HCT116 (cell line): Measurements from ENCODE around the gene OR2AT4. TPM values are rescaled to one million over a fixed set of nuclear protein-coding genes. Genes with fewer than 3 reads are reported as not detected.

Experiments used
- ATAC-seq: fragments of 200-7000 bp; cut with Tn5 transposase; 2 replicates; pipeline ENCODE4 v1.9.1; 2020; ENCODE audit warnings: mild to moderate bottlenecking, moderate library complexity
- BruUV-seq: library from RNA; stranded (reverse); fragments of 400-500 nt; replicated peaks from 2 replicates; lab custom pipeline; 2021; lab: Mats Ljungman, UMichigan
- CTCF ChIA-PET: fragments of 300-600 bp; sonication (Branson Sonifier 250); formaldehyde crosslinking; loops from one replicate; lab custom pipeline; 2021; ENCODE audit warnings: antibody characterized with exemption; lab: Charles Lee
- POLR2A ChIA-PET: fragments of 300-600, 350-600 bp; sonication (Branson Sonifier 250); formaldehyde crosslinking; loops from one replicate; lab custom pipeline; 2021; ENCODE audit warnings: antibody characterized with exemption; lab: Charles Lee
- RAD21 ChIA-PET, 2 experiments: fragments of 300-600 bp; sonication (Branson Sonifier 250); formaldehyde crosslinking; loops; one replicate each; lab custom pipeline; 2023; ENCODE audit warnings: low total read pairs in 2 of 2; ENCODE audit not compliant: uncharacterized antibody in 2 of 2, unreplicated experiment in 2 of 2, low non-redundant PET in 1 of 2; lab: Charles Lee
- DNase-seq: peaks from one replicate; pipeline ENCODE4 v3.0.0-alpha.2; 2010; ENCODE audit warnings: low read depth, low spot score
- H2AFZ ChIP-seq: fragments of 200-600 bp; shearing (Covaris generic), sonication (generic); 2 replicates; pipeline ENCODE4 v1.6.1; 2017; ENCODE audit warnings: low read depth, mixed run types, mixed read lengths, antibody characterized with exemption, low read length; ENCODE audit not compliant: poor library complexity, severe bottlenecking
- H3K27ac ChIP-seq: 2 replicates; pipeline ENCODE4 v1.5.1; 2012; ENCODE audit warnings: low read depth, low read length
- H3K27me3 ChIP-seq: fragments of 200-600 bp; sonication (generic); 2 replicates; pipeline ENCODE4 v1.6.1; 2016; ENCODE audit warnings: mixed run types, low read length, mixed read lengths; ENCODE audit not compliant: insufficient read depth
- H3K36me3 ChIP-seq, 2 experiments: fragments of 200-500 bp in 1 of 2; fragments of 200-600 bp in 1 of 2; sonication (Bioruptor generic) in 1 of 2; sonication (generic) in 1 of 2; 2 replicates each; pipeline versions ENCODE4 v1.5.1 to v1.6.1; 2014 to 2016; ENCODE audit warnings: low read length in 2 of 2, inconsistent platforms in 1 of 2, mixed read lengths in 1 of 2, mixed run types in 1 of 2; ENCODE audit not compliant: insufficient read depth in 2 of 2, control insufficient read depth in 1 of 2
- H3K4me1 ChIP-seq, 2 experiments: fragments of 200-600 bp in 1 of 2; sonication (generic) in 1 of 2; 2 replicates each; pipeline versions ENCODE4 v1.5.1 to v1.6.1; 2012 to 2017; ENCODE audit warnings: low read length in 2 of 2, inconsistent platforms in 1 of 2, mild to moderate bottlenecking in 1 of 2, mixed read lengths in 1 of 2, mixed run types in 1 of 2, moderate library complexity in 1 of 2; ENCODE audit not compliant: insufficient read depth in 2 of 2, control insufficient read depth in 1 of 2
- H3K4me2 ChIP-seq: fragments of 200-600 bp; sonication (generic); 2 replicates; pipeline ENCODE4 v1.6.1; 2017; ENCODE audit warnings: mixed run types, low read length, mixed read lengths
- H3K4me3 ChIP-seq, 2 experiments: fragments of 200-600 bp in 1 of 2; sonication (generic) in 1 of 2; replicated peaks in 1 of 2; 2 replicates each; pipeline ENCODE4 v1.5.1; 2011 to 2016; ENCODE audit warnings: low read length in 2 of 2, control low read depth in 1 of 2, low read depth in 1 of 2, mild to moderate bottlenecking in 1 of 2, mixed read lengths in 1 of 2, mixed run types in 1 of 2
- H3K79me2 ChIP-seq: fragments of 200-600 bp; sonication (generic); 2 replicates; pipeline ENCODE4 v1.6.1; 2017; ENCODE audit warnings: mild to moderate bottlenecking, mixed run types, low read length, moderate library complexity, mixed read lengths; ENCODE audit not compliant: insufficient read depth
- H3K9ac ChIP-seq: fragments of 200-600 bp; sonication (generic); 2 replicates; pipeline ENCODE4 v1.6.1; 2016; ENCODE audit warnings: low read length, mixed read lengths
- H3K9me2 ChIP-seq: fragments of 200-600 bp; sonication (generic), shearing (Covaris generic); 2 replicates; pipeline ENCODE4 v1.6.1; 2017; ENCODE audit warnings: mixed run types, mild to moderate bottlenecking, moderate library complexity; ENCODE audit not compliant: insufficient read depth
- H3K9me3 ChIP-seq, 2 experiments: fragments of 200-500 bp in 1 of 2; fragments of 200-600 bp in 1 of 2; sonication (Bioruptor generic) in 1 of 2; sonication (generic) in 1 of 2; 2 replicates each; pipeline ENCODE4 v1.6.1; 2014 to 2017; ENCODE audit warnings: low read length in 2 of 2, mixed read lengths in 2 of 2, inconsistent platforms in 1 of 2, low read depth in 1 of 2, mild to moderate bottlenecking in 1 of 2, mixed run types in 1 of 2, moderate library complexity in 1 of 2; ENCODE audit not compliant: control insufficient read depth in 1 of 2, insufficient read depth in 1 of 2
- H4K20me1 ChIP-seq: fragments of 200-600 bp; sonication (generic), shearing (Covaris generic); 2 replicates; pipeline ENCODE4 v1.6.1; 2017; ENCODE audit warnings: mixed run types, mild to moderate bottlenecking, moderate library complexity; ENCODE audit not compliant: insufficient read depth
- ATF3 ChIP-seq: IDR thresholded peaks from 2 replicates; pipeline ENCODE4 v1.6.1; 2012
- CBX3 ChIP-seq: IDR thresholded peaks from 2 replicates; pipeline ENCODE4 v1.6.1; 2012; ENCODE audit warnings: low read depth
- CEBPB ChIP-seq: IDR thresholded peaks from 2 replicates; pipeline ENCODE4 v1.6.1; 2012; ENCODE audit warnings: low read depth
- CTCF ChIP-seq, 3 experiments: fragments of 200-600 bp in 1 of 3; sonication (generic) in 1 of 3; IDR thresholded peaks in 2 of 3; conservative IDR thresholded peaks in 1 of 3; 2 replicates each; pipeline ENCODE4 v1.5.1; 2012 to 2017; ENCODE audit warnings: low read depth in 2 of 3, low read length in 2 of 3, antibody characterized with exemption in 1 of 3, borderline replicate concordance in 1 of 3, control low read depth in 1 of 3, mild to moderate bottlenecking in 1 of 3, mixed read lengths in 1 of 3, mixed run types in 1 of 3, moderate library complexity in 1 of 3; ENCODE audit not compliant: insufficient read depth in 1 of 3
- EGR1 ChIP-seq: IDR thresholded peaks from 2 replicates; pipeline ENCODE4 v1.6.1; 2012; ENCODE audit warnings: low read depth
- ELF1 ChIP-seq: IDR thresholded peaks from 2 replicates; pipeline ENCODE4 v1.6.1; 2012; ENCODE audit warnings: low read depth, borderline replicate concordance
- EZH2 ChIP-seq: fragments of 200-600 bp; sonication (generic); IDR thresholded peaks from 2 replicates; pipeline ENCODE4 v1.6.1; 2017; ENCODE audit warnings: antibody characterized with exemption, mixed run types
- FOSL1 ChIP-seq: IDR thresholded peaks from 2 replicates; pipeline ENCODE4 v1.6.1; 2012; ENCODE audit warnings: low read depth
- MAX ChIP-seq: IDR thresholded peaks from 2 replicates; pipeline ENCODE4 v1.6.1; 2012
- POLR2AphosphoS5 ChIP-seq: IDR thresholded peaks from 2 replicates; pipeline ENCODE4 v1.6.1; 2011; ENCODE audit warnings: mild to moderate bottlenecking, low read depth, low read length, moderate library complexity
- SIN3A ChIP-seq: IDR thresholded peaks from 2 replicates; pipeline ENCODE4 v1.6.1; 2012; ENCODE audit warnings: low read depth
- SP1 ChIP-seq: IDR thresholded peaks from 2 replicates; pipeline ENCODE4 v1.6.1; 2012; ENCODE audit warnings: low read depth
- SRF ChIP-seq: IDR thresholded peaks from 2 replicates; pipeline ENCODE4 v1.6.1; 2012; ENCODE audit warnings: low read depth
- TCF7L2 ChIP-seq: IDR thresholded peaks from 2 replicates; pipeline ENCODE4 v1.7.0; 2011; ENCODE audit warnings: borderline replicate concordance, inconsistent platforms; ENCODE audit not compliant: insufficient read depth, insufficient read length; ENCODE audit errors: extremely low read depth
- YY1 ChIP-seq: IDR thresholded peaks from 2 replicates; pipeline ENCODE4 v1.6.1; 2011; ENCODE audit warnings: low read length, low read depth, moderate library complexity, mild to moderate bottlenecking; ENCODE audit not compliant: insufficient replicate concordance; ENCODE audit errors: extremely low read depth
- ZFX ChIP-seq: fragments of 450-650 bp; IDR thresholded peaks from 2 replicates; pipeline ENCODE4 v1.6.1; 2017
- intact Hi-C: fragments of 100-400 bp; cut with micrococcal nuclease; formaldehyde crosslinking; loops from 2 replicates; pipeline ENCODE4 v1.10.0; 2022
- total RNA-seq: library from RNA; stranded (reverse); gene quantifications from one replicate; pipeline ENCODE4 v1.2.1, GENCODE V29; 2021; ENCODE audit not compliant: unreplicated experiment

OR2AT4 gene
- total RNA-seq, 1 experiment from 2014 or later, result not detected

GRCh38 chr11:75073459-75074190 is 23.1 kb downstream of the OR2AT4 start:
- no peak for DNase-seq
- Histone ChIP-seq H3K9me2 (no peaks in the 10 kb centered on the region), H2AFZ (no peak overlapping the region), H3K36me3 (no peaks in the 10 kb centered on the region), H3K4me1 (no peaks in the 10 kb centered on the region; a peak in 1 of 4 replicates), H4K20me1 (no peaks in the 10 kb centered on the region), H3K27ac (no peak overlapping the region), H3K4me2 (no peak overlapping the region), H3K9me3 (no peaks in the 10 kb centered on the region), H3K4me3 (no peak overlapping the region), H3K27me3 (no peaks in the 10 kb centered on the region), H3K79me2 (no peaks in the 10 kb centered on the region), H3K9ac (no peak overlapping the region)
- intact Hi-C loops, result no loop called here
- ChIA-PET POLR2A (no interaction called here), RAD21 (no interaction called here), CTCF (no interaction called here)
- no TSS peak for BruUV-seq
- TF ChIP-seq CTCF (IDR thresholded peaks at IDR 0.05 in 2 of 3, conservative IDR thresholded peaks at IDR 0.05 in 1 of 3; ENCODE audit: borderline replicate concordance in 1 of 3, insufficient read depth in 1 of 3, low read depth in 2 of 3, low read length in 2 of 3), result peak; percentile 26 to 49 (median 33); a peak in 3 of 6 replicates
- TF ChIP-seq FOSL1, result no peak
- ATAC-seq, result peak; percentile 57; the same call in 1 of the 2 replicates

- no peak overlapping the region for H2AFZ ChIP-seq
- no peaks in the 10 kb centered on the region for H4K20me1 ChIP-seq
- H3K4me3 ChIP-seq, result no peak overlapping the region
- H3K36me3 ChIP-seq, result no peaks in the 10 kb centered on the region
- POLR2A ChIA-PET, result no interaction called here
- no peaks in the 10 kb centered on the region for H3K79me2 ChIP-seq
- ATAC-seq (no peak), DNase-seq (no peak)
- TF ChIP-seq FOSL1, result no peak
- no peak for TF ChIP-seq SRF
- no peak for TF ChIP-seq POLR2AphosphoS5
- no peak for TF ChIP-seq CBX3
- no peak for TF ChIP-seq EZH2
- no peak for TF ChIP-seq ZFX
- TF ChIP-seq SP1, result no peak
- TF ChIP-seq MAX, result no peak
- no peak for TF ChIP-seq YY1
- no peak for TF ChIP-seq SIN3A
- no peak for TF ChIP-seq ATF3
- TF ChIP-seq CEBPB, result no peak
- TF ChIP-seq TCF7L2, result no peak
- TF ChIP-seq EGR1, result no peak
- no peak for TF ChIP-seq ELF1
- no peaks in the 10 kb centered on the region for H3K9me2 ChIP-seq
- RAD21 ChIA-PET, result no interaction called here
- H3K4me2 ChIP-seq, result no peak overlapping the region
- no peaks in the 10 kb centered on the region for H3K9me3 ChIP-seq
- H3K4me1 ChIP-seq, result no peaks in the 10 kb centered on the region; a peak in 1 of 4 replicates
- BruUV-seq, result no TSS peak
- H3K9ac ChIP-seq, result no peak overlapping the region
- CTCF ChIA-PET, result no interaction called here
- no peak overlapping the region for H3K27ac ChIP-seq
- no peaks in the 10 kb centered on the region for H3K27me3 ChIP-seq
- intact Hi-C loops, result no loop called here
These were observed 24.1 kb downstream of the OR2AT4 start for GRCh38 chr11:75072582-75072981.
